ENCODE measurements around the gene KCNJ15. TPM values are rescaled to one million over a fixed set of nuclear protein-coding genes. Genes with fewer than 3 reads are reported as not detected.

KCNJ15 gene
- total RNA-seq, 1 donor, result 10.1 TPM

- no peak for TF ChIP-seq CTCF (IDR thresholded peaks at IDR 0.05; ENCODE audit: extremely low read depth, low read depth, low read length)
- Histone ChIP-seq H3K27me3 (ENCODE audit: insufficient read depth, low read length) (no peaks in the 10 kb centered on the region), H3K9me3 (ENCODE audit: low read depth, low read length) (no peaks in the 10 kb centered on the region), H4K20me1 (ENCODE audit: insufficient read depth, low read length) (no peaks in the 10 kb centered on the region), H3K4me1 (ENCODE audit: insufficient read depth, low read length) (peaks cover 53% of the 10 kb centered on the region), H3K4me3 (ENCODE audit: insufficient read depth, low read length) (no peak overlapping the region), H3K27ac (ENCODE audit: low read depth, low read length) (no peak overlapping the region), H2AFZ (ENCODE audit: low read length) (no peak overlapping the region), H3K79me2 (ENCODE audit: insufficient read depth, low read length) (no peaks in the 10 kb centered on the region), H3K4me2 (ENCODE audit: insufficient read depth, low read length) (no peak overlapping the region), H3K36me3 (ENCODE audit: insufficient read depth, low read length) (no peaks in the 10 kb centered on the region)
- DNase-seq (ENCODE audit: insufficient read length, low spot score, missing footprints), result no peak
Observed at GRCh38 chr21:38325731-38326420, 69.1 kb downstream of the KCNJ15 start.

GRCh38 chr21:38326429-38326828 is 69.6 kb downstream of the KCNJ15 start:
- no peak overlapping the region for H3K4me2 ChIP-seq (ENCODE audit: insufficient read depth, low read length)
- H3K27ac ChIP-seq (ENCODE audit: low read depth, low read length), result no peak overlapping the region
- no peak for DNase-seq (ENCODE audit: insufficient read length, low spot score, missing footprints)
- H3K36me3 ChIP-seq (ENCODE audit: insufficient read depth, low read length), result no peaks in the 10 kb centered on the region
- no peaks in the 10 kb centered on the region for H3K9me3 ChIP-seq (ENCODE audit: low read depth, low read length)
- TF ChIP-seq CTCF (IDR thresholded peaks at IDR 0.05; ENCODE audit: extremely low read depth, low read depth, low read length), result no peak
- H2AFZ ChIP-seq (ENCODE audit: low read length), result no peak overlapping the region
- H3K4me1 ChIP-seq (ENCODE audit: insufficient read depth, low read length), result peaks cover 57% of the 10 kb centered on the region
- H3K27me3 ChIP-seq (ENCODE audit: insufficient read depth, low read length), result no peaks in the 10 kb centered on the region
- no peaks in the 10 kb centered on the region for H3K79me2 ChIP-seq (ENCODE audit: insufficient read depth, low read length)
- no peaks in the 10 kb centered on the region for H4K20me1 ChIP-seq (ENCODE audit: insufficient read depth, low read length)
- no peak overlapping the region for H3K4me3 ChIP-seq (ENCODE audit: insufficient read depth, low read length)

- Histone ChIP-seq H3K79me2 (ENCODE audit: insufficient read depth, low read length) (no peaks in the 10 kb centered on the region), H3K27ac (ENCODE audit: low read depth, low read length) (no peak overlapping the region), H3K36me3 (ENCODE audit: insufficient read depth, low read length) (no peaks in the 10 kb centered on the region), H4K20me1 (ENCODE audit: insufficient read depth, low read length) (no peaks in the 10 kb centered on the region), H3K4me2 (ENCODE audit: insufficient read depth, low read length) (no peak overlapping the region), H2AFZ (ENCODE audit: low read length) (no peak overlapping the region), H3K4me3 (ENCODE audit: insufficient read depth, low read length) (no peak overlapping the region), H3K4me1 (ENCODE audit: insufficient read depth, low read length) (peaks cover 57% of the 10 kb centered on the region), H3K27me3 (ENCODE audit: insufficient read depth, low read length) (no peaks in the 10 kb centered on the region), H3K9me3 (ENCODE audit: low read depth, low read length) (no peaks in the 10 kb centered on the region)
- no peak for DNase-seq (ENCODE audit: insufficient read length, low spot score, missing footprints)
- TF ChIP-seq CTCF (IDR thresholded peaks at IDR 0.05; ENCODE audit: extremely low read depth, low read depth, low read length), result no peak
Observed at GRCh38 chr21:38326899-38327298, 70.1 kb downstream of the KCNJ15 start.

GRCh38 chr21:38327984-38328383 is 71.2 kb downstream of the KCNJ15 start:
- H3K36me3 ChIP-seq (ENCODE audit: insufficient read depth, low read length), result no peaks in the 10 kb centered on the region
- H3K9me3 ChIP-seq (ENCODE audit: low read depth, low read length), result no peaks in the 10 kb centered on the region
- H4K20me1 ChIP-seq (ENCODE audit: insufficient read depth, low read length), result no peaks in the 10 kb centered on the region
- H3K79me2 ChIP-seq (ENCODE audit: insufficient read depth, low read length), result no peaks in the 10 kb centered on the region
- H3K4me1 ChIP-seq (ENCODE audit: insufficient read depth, low read length), result peaks cover 49% of the 10 kb centered on the region
- no peak for TF ChIP-seq CTCF (IDR thresholded peaks at IDR 0.05; ENCODE audit: extremely low read depth, low read depth, low read length)
- H3K27me3 ChIP-seq (ENCODE audit: insufficient read depth, low read length), result no peaks in the 10 kb centered on the region
- peak; percentile 81 for DNase-seq (ENCODE audit: insufficient read length, low spot score, missing footprints)
- H3K4me3 ChIP-seq (ENCODE audit: insufficient read depth, low read length), result no peak overlapping the region
- H3K4me2 ChIP-seq (ENCODE audit: insufficient read depth, low read length), result no peak overlapping the region
- H3K27ac ChIP-seq (ENCODE audit: low read depth, low read length), result peak overlapping the region; percentile 69
- H2AFZ ChIP-seq (ENCODE audit: low read length), result no peak overlapping the region

Measured in osteoblast (primary cell).